GM19238 (cell line): ENCODE measurements around the gene ZNF660.

Experiments used
- DNase-seq: peaks from one replicate; pipeline ENCODE4 v3.0.0; 2011; ENCODE audit warnings: low spot score; ENCODE audit not compliant: insufficient read length

The ZNF660 gene

GRCh38 chr3:44628716-44629115, 44.0 kb downstream of the ZNF660 start:
- no peak for DNase-seq

GRCh38 chr3:44632193-44632592, 47.4 kb downstream of the ZNF660 start:
- no peak for DNase-seq

DNA sequence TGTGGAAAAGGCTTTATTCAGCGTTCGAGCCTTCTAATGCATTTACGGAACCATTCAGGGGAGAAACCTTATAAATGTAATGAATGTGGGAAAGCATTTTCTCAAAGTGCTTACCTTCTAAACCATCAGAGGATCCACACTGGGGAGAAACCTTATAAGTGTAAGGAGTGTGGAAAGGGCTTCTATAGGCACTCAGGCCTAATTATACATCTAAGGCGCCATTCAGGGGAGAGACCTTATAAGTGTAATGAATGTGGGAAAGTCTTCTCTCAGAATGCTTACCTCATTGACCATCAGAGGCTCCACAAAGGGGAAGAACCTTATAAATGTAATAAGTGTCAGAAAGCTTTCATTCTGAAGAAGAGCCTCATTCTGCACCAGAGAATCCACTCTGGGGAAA, 57.6 kb downstream of the ZNF660 start:
- DNase-seq: no peak

GRCh38 chr3:44643024-44643423, 58.3 kb downstream of the ZNF660 start:
- no peak for DNase-seq

DNA sequence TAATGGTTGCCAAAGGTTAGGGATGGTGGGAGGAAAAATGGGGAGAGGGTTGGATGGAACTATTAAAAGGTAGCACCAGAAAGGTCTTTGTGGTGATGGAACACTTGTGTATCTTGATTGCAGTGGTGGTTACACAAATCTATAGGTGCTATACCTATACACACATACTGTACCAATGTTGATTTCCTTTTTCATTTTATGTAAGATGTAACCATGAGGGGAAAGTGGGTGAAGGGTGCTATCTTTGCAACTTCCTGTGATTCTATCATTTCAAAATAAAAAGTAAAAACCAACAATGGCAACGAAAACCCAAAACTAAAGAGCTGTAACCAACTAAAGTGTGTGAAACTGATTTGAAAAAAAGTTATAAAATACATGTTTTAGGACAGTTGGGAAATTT, 63.0 kb downstream of the ZNF660 start:
- DNase-seq: no peak

DNA sequence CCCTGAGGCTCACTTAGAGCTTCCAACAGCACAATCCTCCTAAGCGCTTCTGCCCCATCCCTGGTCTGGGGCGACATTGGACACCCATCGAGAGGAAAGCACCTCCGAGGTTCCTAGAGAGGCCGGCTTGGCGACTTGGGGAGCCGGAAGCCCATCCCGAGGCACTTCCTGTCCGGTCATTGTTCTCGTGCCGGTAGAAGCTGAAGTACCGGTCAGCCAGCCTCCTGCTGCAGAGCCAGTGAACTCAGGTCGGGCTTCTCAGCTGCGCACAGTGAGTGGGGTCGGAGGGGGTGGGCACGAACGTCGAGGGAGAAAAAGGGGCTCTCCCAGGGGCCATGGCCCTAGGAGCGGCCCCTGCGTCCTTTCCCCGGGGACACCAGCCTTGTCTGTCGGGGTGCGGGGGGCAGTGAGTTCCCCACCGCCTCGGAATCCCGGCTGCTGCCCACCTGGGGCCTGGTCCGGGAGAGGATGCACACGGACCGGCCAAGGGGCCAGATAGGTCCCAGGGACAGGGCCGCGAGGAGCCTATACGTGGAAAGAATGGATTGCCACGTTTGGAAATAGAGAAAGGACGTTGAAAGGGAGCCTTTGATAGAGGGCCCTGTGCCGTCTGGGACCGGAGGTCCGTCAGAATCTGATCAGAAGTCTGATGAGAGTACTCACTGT, 63.9 kb downstream of the ZNF660 start, which contains the start of gene ZNF35:
TSS of gene ZNF35 (plus strand) at position 169 of the 666 bp plus-strand sequence. CDS start 2,336 bp downstream, outside the sequence.
- DNase-seq: peak; percentile 84
